HG02588 (cell line): ENCODE results near the gene DHRS9.
A peak's percentile ranks its signal among the peaks of the same experiment; 100 is the strongest.
"Not testable (repeated sequence)": the region's sequence is repeated elsewhere in the genome, so short reads cannot be mapped to it uniquely, and the experiment has no call there.

Source experiments
- ATAC-seq: cut with Tn5 transposase; IDR thresholded peaks from one replicate; pipeline ENCODE4 v1.9.1; 2021; ENCODE audit warnings: mild to moderate bottlenecking, moderate library complexity; ENCODE audit not compliant: unreplicated experiment

The DHRS9 gene

DNA sequence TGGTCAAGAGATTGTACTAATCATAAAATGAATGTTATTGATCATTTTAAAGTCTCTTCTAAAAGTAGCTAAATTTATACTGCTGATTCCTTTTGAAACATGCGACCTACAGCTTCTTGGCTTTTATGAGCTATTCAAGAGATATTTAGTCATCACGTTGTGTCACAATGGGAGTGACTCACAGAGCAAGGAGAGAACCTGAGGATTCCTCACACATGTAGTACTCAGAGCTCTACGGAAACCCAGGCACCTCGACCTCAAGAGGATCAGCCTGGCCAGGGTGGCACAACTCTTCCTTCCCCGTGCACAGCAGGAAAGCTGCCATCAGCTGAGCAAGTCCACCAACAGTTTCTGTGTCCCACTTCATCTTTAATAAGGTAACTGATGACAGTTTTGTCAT lies at the start of gene DHRS9:
Gene DHRS9 (plus strand): TSS at position 223 of the 400 bp plus-strand sequence. CDS start 12,019 bp downstream, outside the sequence.
- ATAC-seq = no peak

DNA sequence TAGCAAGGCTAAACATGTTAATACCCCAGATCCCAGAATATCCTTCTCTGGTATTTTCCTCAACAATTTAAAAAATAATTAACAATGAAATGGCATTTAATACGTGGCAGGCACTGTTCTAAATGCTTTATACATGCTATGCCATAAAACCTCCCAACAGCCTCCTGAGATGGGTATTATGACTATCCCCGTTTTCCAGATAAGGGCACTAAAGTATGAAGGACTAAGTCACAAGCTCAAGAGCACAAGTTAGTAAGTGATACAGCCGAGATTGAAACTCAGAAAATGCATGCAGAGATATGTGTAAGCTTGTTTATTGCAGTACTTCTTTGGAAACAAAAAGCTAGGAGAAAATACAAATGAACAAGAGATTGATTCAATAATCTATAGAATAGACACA lies 46.2 kb upstream of the DHRS9 start:
- no peak for ATAC-seq

DNA sequence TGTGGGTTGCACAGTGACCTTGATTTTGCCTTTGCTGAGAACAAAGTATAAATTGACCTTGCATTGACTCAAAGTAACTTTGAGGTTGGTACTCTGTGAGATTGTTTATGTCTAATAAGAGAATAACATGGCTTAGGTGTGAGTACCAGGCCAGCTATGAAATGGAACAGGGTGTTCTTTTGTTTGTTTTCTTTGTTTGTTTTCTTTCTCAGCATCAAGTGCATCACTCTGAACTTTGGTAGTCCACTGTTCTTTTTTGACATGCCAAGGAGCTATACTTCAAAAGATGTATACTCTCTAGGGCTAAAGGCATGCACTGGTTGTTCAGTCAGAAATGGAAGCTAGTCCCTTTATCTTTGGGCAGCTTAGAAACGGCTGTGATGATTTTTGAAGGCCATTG lies 43.3 kb upstream of the DHRS9 start:
- no peak for ATAC-seq

DNA sequence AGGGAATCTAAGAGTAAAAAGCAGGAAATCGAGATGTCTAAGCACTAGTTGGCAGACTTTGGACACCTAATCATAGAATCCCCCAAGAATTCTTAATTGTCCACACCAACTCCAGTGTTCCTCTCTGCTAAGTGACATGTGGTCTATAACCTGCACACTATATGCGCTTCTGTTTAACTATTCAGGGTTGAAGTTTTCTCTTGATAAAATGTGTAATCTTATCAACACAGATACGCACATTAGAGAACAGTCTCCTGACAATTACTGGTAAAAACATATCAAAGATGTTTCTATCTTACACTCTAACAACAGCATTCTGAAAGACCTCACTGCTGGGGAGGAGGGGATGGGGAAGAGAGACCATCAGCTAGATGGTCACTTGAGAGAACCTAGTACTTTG lies 42.1 kb upstream of the DHRS9 start:
- ATAC-seq = no peak

DNA sequence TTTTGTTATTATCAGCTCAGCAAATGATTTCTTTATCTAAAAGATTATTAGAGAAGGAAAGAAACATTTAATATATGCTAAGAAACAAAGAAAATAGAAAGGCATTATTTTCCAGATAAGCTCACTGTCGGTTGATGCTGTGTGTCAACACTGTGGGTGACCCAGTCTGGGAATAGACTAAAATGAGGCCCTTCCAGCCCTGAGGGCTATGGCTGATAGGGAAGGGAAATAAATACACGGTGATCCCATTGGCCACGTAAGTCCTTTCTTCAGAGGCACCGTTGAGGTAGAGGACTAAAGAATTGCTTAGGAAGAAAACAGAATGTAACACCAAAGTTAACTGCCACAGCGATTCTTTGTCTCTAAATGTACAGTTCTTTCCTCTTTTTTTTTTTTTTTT lies 40.0 kb upstream of the DHRS9 start:
- ATAC-seq = no peak

DNA sequence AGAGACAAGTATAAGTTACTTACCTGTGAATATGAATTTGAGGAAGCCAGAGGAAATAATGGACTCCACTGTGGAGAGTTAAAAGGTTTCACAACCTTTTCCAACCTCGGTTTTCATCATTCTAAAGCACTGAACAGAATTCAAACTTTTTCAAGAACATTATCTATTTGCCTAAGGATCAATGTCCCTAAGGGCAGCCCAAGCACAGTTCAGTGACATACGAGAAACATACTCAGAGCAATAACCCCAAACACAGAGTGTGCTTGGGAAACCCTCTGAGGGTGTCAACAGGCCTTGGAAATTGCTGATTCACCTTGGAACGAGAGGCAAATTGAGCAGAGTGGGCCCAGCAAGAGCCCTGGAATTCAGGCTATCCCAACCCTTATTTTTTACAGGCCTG lies 38.2 kb upstream of the DHRS9 start, which contains the start of gene ABCB11:
Gene ABCB11 (minus strand): TSS at position 123 of the 400 bp plus-strand sequence. CDS start 13,199 bp downstream, outside the sequence.
- no peak for ATAC-seq

DNA sequence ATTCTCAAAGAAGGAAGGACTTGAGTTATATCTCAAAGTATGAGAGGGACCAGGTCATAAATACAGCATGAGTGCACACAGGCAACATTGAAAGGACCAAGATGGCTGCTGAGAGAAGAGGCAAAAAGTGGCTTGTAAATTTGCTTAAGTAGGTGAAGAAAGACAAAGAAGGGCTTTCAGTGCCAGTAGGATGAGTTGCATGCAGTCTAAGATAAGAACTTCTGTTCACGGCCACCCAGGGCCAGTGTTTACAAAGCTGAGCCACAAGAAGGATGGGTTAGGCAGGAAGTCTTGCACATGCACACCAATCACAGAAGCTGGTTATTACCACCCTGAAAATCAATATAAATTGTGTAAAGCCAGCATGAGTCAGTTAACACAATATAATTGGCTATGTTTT lies 35.1 kb upstream of the DHRS9 start:
- ATAC-seq = no peak

DNA sequence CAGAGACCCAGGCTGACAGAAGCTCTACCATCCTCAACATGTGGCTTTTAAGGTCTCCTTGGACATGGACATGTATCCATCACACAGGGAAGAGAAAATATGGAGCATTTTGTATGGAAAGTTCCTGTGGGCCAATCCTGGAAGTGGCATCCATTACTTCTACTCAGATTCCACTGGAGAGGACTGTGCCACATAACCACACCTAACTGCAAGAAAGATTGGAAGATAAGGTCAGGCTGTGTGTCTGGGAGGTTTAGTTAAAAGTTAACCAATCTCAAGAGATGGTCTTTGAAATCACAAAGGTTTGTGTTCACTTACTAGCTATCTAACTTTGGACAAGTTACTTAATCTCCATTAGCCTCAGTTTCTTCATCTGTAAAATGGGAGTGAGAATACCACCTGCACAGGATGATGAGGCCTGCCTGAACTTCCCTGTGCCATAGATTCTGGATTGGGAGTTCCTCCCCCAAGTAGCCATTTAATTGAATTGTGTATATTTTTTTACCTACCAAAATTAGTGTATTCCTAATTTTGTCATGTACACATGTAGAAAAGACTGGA lies 34.3 kb upstream of the DHRS9 start:
- no peak for ATAC-seq

DNA sequence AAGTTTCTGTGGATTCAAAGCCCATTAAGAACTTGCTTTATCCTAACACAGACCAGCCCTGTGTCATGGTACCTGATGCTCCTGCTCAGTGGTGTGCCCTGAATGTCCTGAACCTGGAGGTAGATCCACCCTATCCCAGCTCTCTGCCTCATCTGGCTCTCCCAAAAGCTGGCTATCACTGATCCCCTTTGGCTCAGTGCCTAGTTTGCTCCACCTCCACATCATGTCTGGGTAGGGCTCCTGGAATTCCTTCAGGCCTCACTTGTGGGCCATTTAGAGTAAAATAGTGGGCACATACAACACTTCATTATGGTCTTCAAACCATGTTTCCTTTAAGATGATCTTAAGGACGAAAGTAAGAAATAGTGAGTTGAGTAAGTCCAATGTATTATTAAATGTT lies 33.5 kb upstream of the DHRS9 start:
- ATAC-seq = no peak

DNA sequence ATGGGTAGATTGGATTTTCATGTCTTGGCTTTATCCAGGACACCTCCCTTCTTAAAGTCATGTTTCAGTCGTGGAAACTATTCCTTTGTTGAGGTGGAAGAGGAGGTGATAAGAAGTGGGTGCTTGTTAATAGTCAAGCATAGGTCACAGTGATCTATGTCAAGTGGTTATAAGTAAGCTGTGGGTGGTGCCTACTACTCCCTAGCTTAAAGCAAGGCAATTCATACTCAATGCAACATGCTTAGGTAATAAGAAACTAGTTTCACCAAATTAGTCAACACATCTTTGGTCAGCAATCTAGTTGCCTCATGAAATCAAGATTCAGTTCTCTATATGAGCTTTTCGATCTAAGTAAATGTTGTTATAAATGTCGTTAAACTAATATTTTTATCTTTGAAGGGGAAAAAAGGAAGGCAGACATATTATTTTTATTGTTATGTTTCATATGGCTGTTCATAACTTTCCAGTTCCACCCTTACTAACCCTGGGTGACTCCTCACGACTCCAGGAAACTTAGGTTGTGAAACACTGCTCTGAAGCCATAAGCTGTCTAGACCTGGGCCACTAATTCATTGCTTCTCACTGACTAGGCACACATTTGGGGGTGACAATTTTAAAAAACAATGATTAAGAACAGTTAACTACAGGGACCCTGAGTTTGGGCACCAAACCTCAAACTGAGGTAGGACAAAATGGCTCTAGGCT lies 32.5 kb upstream of the DHRS9 start:
- ATAC-seq = peak; percentile 61

DNA sequence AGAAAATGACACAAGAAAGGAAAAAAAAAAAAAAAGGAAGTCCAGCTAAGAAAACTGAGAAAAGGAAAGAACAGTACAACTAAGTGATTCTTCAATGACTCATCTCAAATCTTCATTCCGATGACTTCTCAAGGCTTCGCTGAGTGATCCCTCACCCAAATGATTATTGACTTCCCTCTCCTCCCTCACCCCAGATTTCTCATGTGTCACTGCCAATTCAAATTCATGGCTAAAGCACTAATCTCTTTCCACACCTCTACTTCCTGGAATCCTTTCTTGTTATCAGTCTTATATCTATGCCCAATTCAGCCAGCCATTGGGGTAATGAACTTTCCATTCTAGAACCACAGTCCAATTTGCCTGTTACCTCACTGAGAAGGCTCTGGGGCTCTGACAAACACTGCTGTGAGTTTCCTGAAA lies 31.0 kb upstream of the DHRS9 start:
- peak; percentile 61 for ATAC-seq

DNA sequence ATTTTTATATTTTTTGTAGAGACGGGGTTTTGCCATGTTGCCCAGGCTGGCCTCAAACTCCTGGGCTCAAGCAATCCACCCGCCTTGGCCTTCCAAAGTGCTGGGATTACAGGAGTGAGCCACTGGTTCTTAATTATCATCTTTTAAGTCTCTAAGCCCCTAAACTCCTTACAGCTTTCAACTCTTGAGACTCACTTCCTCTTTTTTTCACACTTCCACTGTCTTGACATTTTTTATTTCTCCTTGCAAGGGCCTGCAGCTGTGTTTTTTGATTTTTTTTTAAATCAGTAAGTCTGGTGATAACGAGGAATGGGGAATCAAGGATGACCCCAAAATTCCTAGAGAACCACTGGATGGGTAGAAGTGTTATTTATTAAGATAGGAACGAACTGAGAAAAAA lies 29.7 kb upstream of the DHRS9 start:
- ATAC-seq = no peak

DNA sequence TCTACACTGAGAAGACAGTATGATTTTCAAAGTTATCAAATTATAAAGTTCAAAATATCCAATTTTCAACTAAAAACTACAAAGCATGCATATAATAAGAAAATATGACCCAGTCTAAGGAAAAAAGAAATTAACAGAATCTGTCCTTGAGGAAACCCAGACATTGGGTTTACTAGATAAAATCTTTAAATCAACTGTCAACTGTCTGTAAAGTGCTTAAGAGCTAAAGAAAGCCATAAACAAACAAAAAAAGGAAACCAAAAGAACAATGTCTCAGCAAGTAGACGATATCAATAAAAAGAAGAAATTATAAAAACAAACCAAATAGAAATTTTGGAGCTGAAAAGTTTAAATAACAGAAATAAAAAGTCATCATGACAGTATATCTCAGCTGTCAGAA lies 27.8 kb upstream of the DHRS9 start:
- ATAC-seq = no peak

DNA sequence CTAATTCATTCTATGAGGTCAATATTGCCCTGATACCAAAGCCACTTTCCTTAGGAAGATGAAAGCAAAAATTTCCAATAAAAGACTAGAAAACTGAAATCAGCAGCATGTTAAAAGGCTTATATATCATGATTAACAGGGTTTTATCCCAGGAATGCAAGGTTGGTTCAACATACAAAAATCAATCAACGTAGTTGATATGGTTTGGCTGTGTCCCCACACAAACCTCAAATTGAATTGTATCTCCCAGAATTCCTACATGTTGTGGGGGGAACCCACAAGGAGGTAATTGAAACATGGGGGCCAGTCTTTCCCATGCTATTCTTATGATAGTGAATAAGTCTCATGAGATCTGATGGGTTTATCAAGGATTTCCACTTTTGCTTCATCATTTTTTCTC lies 26.5 kb upstream of the DHRS9 start:
- no peak for ATAC-seq

DNA sequence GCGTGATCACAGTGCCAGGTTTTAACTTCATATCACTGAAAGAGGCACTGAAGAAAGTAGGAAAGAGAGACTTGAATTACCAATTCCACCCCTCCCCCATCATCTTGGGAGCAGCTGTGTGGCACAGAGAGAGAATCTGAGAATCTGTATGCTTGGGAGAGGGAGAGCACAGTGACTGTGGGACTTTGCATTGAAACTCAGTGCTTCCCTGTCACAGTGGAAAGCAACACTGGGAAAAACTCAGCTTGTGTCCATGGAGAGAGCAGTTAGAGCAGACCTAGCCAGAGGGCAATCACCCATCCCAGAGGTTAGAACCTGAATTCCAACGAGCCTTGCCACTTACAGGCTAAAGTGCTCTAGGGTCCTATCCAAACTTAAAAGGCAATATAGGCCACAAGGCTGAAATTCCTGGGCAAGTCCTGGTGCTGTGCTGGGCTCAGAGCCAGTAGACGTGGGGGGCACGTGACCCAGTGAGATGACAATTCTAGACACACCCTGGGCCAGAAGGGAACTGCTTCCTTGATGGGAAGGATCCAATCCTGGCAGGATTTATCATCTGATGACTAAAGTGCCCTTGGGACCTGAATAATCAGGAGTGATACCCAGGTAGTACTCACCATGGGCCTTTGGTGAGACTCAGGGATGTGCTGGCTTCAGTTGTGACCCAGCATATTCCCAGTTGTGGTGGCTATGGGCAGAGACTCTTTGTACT lies 22.8 kb upstream of the DHRS9 start:
- no peak for ATAC-seq

DNA sequence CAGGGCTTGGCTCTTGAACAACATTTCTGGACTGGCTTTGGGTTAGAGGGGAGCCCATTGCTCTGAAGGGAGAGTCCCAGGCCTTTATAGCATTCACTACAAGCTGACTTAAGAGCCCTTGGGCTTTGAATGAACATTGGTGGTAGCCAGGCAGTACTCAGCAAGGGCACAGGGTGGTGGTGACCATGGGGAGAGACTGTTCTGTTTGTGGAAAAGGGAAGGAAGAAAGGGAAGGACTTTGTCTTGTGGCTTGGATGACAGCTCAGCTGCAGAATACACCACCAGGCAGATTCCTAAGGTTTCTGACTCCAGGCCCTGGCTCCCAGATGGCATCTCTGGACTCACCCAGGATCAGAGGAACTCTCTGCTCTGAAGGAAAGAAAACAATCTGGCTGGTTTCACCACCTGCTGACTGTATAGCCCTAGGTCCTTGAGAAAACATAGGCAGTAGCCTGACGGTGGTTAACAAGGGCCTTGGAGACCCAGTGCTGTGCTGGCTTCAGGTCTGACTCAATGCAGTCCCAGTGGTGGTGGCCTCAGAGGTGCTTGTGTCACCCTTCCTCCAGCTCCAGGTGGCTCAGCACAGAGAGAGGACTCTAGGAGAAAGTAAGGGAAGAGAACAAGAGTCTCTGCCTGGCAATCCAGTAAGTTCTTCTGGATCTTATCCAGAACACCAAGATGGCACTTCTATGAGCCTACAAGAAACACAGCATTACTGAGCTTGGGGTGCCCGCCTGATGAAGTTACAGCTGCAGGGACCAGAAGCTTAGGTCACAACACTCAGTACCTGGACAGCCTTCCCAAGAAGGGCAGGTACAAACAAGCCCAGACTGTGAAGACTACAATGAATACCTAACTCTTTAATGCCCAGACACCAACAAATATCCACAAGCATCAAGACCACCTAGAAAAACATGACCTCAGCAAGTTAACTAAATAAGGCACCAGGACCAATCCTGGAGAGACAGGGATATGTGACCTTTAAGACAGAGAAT lies 21.8 kb upstream of the DHRS9 start:
- ATAC-seq = no peak

DNA sequence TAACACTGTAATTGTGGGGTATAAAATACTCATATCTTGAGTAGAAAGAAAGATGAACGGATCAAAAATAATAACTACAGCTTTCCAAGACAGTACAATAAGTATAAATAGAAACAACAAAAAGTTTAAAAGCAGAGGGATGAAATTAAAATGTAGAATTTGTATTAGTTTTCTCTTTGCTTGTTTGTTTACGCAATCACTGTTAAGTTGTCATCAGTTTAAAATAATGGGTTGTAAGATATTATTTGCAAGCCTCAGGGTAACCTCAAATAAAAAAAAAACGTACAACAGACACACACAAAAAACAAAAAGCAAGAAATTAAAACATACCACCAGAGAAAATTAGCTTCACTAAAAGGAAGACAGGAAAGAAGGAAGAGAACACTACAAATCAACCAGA lies 20.2 kb upstream of the DHRS9 start:
- no peak for ATAC-seq

DNA sequence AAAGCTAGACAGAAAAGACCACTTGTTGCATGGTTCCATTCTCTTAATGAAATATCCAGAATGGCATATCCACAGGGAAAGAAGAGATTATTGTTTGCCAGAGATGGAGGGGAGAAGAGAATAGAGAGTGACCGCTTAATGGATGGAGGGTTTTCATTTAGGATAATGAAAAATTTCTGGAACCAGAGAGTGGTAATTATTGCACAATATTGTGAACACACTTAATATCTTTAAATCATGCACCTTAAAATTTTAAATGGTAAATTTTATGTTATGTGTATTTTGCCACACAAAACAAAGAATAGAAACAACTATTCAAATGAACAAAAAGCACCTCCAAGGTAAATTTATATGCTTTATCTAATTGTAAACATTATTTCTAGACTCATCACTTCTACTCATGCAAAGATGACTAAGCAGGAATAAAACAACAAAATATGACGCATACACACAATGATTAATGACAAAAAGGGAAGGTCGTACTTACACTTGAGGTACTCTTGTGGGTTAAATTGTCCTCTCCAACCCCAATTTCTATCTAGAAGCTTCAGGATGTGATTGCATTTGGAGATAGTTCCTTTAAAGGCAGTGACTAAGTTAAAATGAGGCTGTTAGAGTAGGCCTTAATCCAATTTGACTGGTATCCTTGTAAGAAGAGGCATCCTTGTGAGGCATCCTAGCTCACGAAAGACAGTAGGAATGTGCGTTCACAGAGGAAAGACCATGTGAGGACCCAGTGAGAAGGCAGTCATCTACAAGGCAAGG lies 18.7 kb upstream of the DHRS9 start:
- no peak for ATAC-seq

DNA sequence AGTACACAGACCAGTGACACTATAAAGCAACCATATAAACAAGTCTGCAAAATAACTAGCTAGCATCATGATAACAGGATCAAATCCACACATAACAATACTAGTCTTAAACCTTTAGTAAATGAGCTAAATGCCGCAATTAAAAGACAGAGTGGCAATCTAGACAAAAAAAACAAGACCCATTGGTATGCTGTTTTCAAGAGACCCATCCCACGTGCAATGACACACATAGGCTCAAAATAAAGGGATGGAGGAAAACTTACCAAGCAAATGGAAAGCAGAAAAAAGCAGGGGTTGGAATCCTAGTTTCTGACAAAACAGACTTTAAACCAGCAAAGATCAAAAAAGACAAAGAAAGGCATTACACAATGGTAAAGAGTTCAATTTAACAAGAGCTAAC lies 14.8 kb upstream of the DHRS9 start:
- ATAC-seq = not testable (repeated sequence)

DNA sequence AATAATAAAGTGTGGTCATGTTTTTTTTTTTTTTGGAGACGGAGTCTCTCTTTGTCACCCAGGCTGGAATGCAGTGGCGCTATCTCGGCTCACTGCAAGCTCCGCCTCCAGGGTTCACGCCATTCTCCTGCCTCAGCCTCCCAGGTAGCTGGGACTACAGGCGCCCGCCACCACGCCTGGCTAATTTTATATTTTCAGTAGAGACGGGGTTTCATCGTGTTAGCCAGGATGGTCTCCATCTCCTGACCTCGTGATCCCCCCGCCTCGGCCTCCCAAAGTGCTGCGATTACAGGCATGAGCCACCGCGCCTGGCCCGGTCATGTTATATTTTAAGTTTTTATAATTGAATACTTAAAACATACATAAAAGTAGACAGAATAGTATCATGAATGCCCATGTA lies 5.2 kb upstream of the DHRS9 start:
- not testable (repeated sequence) for ATAC-seq
